Ectodermal cell (in vitro differentiated cells): ENCODE measurements around the gene EZH1.
"Not testable (repeated sequence)": the region's sequence is repeated elsewhere in the genome, so short reads cannot be mapped to it uniquely, and the experiment has no call there.

ENCODE experiments used
- H3K27ac ChIP-seq: 2 replicates; pipeline ENCODE4 v1.7.0; 2013; ENCODE audit warnings: mild to moderate bottlenecking, low read depth, low read length; ENCODE audit not compliant: insufficient read depth, poor library complexity, severe bottlenecking
- H3K27me3 ChIP-seq: 2 replicates; pipeline ENCODE4 v1.7.0; 2013; ENCODE audit warnings: mild to moderate bottlenecking, low read length; ENCODE audit not compliant: insufficient read depth, control insufficient read depth, poor library complexity, severe bottlenecking
- H3K36me3 ChIP-seq: one replicate; pipeline ENCODE4 v1.7.0; 2013; ENCODE audit warnings: low read length; ENCODE audit not compliant: control insufficient read depth, insufficient read depth
- H3K4me1 ChIP-seq: one replicate; pipeline ENCODE4 v1.7.0; 2013; ENCODE audit warnings: low read length; ENCODE audit not compliant: control insufficient read depth, insufficient read depth
- H3K4me3 ChIP-seq: 2 replicates; pipeline ENCODE4 v1.7.0; 2013; ENCODE audit warnings: low read depth, low read length, control low read depth; ENCODE audit not compliant: insufficient read depth
- H3K9me3 ChIP-seq: 2 replicates; pipeline ENCODE4 v1.7.0; 2013; ENCODE audit warnings: mild to moderate bottlenecking, low read length, moderate library complexity; ENCODE audit not compliant: control insufficient read depth
- WGBS, 2 experiments: methylation state at CpG; one replicate each; pipeline ENCODE4 v1.1.7; 2013; ENCODE audit warnings: missing lambda C conversion rate in 2 of 2; 5-methylcytosine and 5-hydroxymethylcytosine counted together

EZH1 gene

GRCh38 chr17:42748908-42749798 is 4.3 kb upstream of the EZH1 start:
- Histone ChIP-seq H3K4me1 (peaks cover 8% of the 10 kb centered on the region), H3K4me3 (no peak overlapping the region), H3K36me3 (no peaks in the 10 kb centered on the region), H3K27ac (no peak overlapping the region), H3K9me3 (peaks cover 5% of the 10 kb centered on the region), H3K27me3 (peaks cover 18% of the 10 kb centered on the region)
- WGBS, 2 experiments, result 88 to 89% methylated on average over 11 of the region's 11 CpGs

- Histone ChIP-seq H3K27me3 (peaks cover 18% of the 10 kb centered on the region), H3K4me3 (no peak overlapping the region), H3K4me1 (peaks cover 8% of the 10 kb centered on the region), H3K27ac (no peak overlapping the region), H3K36me3 (no peaks in the 10 kb centered on the region), H3K9me3 (peaks cover 5% of the 10 kb centered on the region)
- 64 to 68% methylated on average over 7 of the region's 7 CpGs for WGBS, 2 experiments
These were observed 3.5 kb upstream of the EZH1 start for GRCh38 chr17:42748202-42748907.

GRCh38 chr17:42744283-42744805 is 496 bp downstream of the EZH1 start:
- 1 to 3% methylated on average over 32 of the region's 32 CpGs for WGBS, 2 experiments
- Histone ChIP-seq H3K36me3 (no peaks in the 10 kb centered on the region), H3K27ac (peak overlapping the region; percentile 79)

GRCh38 chr17:42743595-42744282 is 1.1 kb downstream of the EZH1 start:
- H3K27me3 ChIP-seq, result peaks cover 18% of the 10 kb centered on the region
- peak overlapping the region; percentile 73 for H3K4me3 ChIP-seq
- peak overlapping the region; percentile 79 for H3K27ac ChIP-seq
- H3K9me3 ChIP-seq, result peaks cover 5% of the 10 kb centered on the region
- WGBS, 2 experiments, result 70 to 77% methylated on average over 10 of the region's 10 CpGs
- H3K36me3 ChIP-seq, result no peaks in the 10 kb centered on the region
- H3K4me1 ChIP-seq, result no peaks in the 10 kb centered on the region

More at GRCh38 chr17:42744283-42744805, 496 bp downstream of the EZH1 start:
- Histone ChIP-seq H3K4me1 (no peaks in the 10 kb centered on the region), H3K4me3 (peak overlapping the region; percentile 73), H3K9me3 (peaks cover 5% of the 10 kb centered on the region), H3K27me3 (peaks cover 18% of the 10 kb centered on the region)

GRCh38 chr17:42742916-42743315 is 1.9 kb downstream of the EZH1 start:
- not testable (repeated sequence) for H3K4me3 ChIP-seq, H3K4me1 ChIP-seq, H3K27ac ChIP-seq, H3K36me3 ChIP-seq, H3K9me3 ChIP-seq
- WGBS, 2 experiments, result 91 to 96% methylated on average over 11 of the region's 11 CpGs
- peaks cover 18% of the 10 kb centered on the region for H3K27me3 ChIP-seq

GRCh38 chr17:42740699-42741098 is 4.1 kb downstream of the EZH1 start:
- peaks cover 8% of the 10 kb centered on the region for H3K27me3 ChIP-seq
- H3K9me3 ChIP-seq, result peaks cover 5% of the 10 kb centered on the region
- no peaks in the 10 kb centered on the region for H3K36me3 ChIP-seq
- no peak overlapping the region for H3K27ac ChIP-seq
- no peak overlapping the region for H3K4me3 ChIP-seq
- WGBS, 2 experiments, result 80% methylated on average over 1 of the region's 1 CpG; no CpG with 5 or more reads in 1 of the 2 experiments
- no peaks in the 10 kb centered on the region for H3K4me1 ChIP-seq

- H3K27me3 ChIP-seq, result no peaks in the 10 kb centered on the region
- H3K4me3 ChIP-seq, result no peak overlapping the region
- H3K27ac ChIP-seq, result no peak overlapping the region
- no peaks in the 10 kb centered on the region for H3K4me1 ChIP-seq
- H3K36me3 ChIP-seq, result peaks cover 31% of the 10 kb centered on the region
- WGBS, 2 experiments, result 94 to 97% methylated on average over 6 of the region's 6 CpGs
- H3K9me3 ChIP-seq, result no peaks in the 10 kb centered on the region
These were observed 19.7 kb downstream of the EZH1 start for GRCh38 chr17:42725143-42725542.

GRCh38 chr17:42723636-42724035 is 21.2 kb downstream of the EZH1 start:
- Histone ChIP-seq H3K9me3 (no peaks in the 10 kb centered on the region), H3K4me3 (no peak overlapping the region), H3K27ac (no peak overlapping the region), H3K4me1 (no peaks in the 10 kb centered on the region), H3K27me3 (no peaks in the 10 kb centered on the region), H3K36me3 (peaks cover 42% of the 10 kb centered on the region)
- 94 to 95% methylated on average over 3 of the region's 3 CpGs for WGBS, 2 experiments

GRCh38 chr17:42720996-42721583 is 23.8 kb downstream of the EZH1 start:
- Histone ChIP-seq H3K27me3 (no peaks in the 10 kb centered on the region), H3K4me3 (no peak overlapping the region), H3K27ac (no peak overlapping the region), H3K36me3 (peaks cover 51% of the 10 kb centered on the region), H3K4me1 (no peaks in the 10 kb centered on the region), H3K9me3 (no peaks in the 10 kb centered on the region)
- WGBS, 2 experiments, result 69 to 80% methylated on average over 1 to 2 of the region's 2 CpGs
